ENCODE data around the gene TM9SF4.

TM9SF4 gene

GRCh38 chr20:32164984-32165735 is 55.6 kb downstream of the TM9SF4 start:
- no peak for ATAC-seq
- TF ChIP-seq ARNTL (CRISPR knock-in tag; IDR thresholded peaks at IDR 0.05; ENCODE audit: borderline replicate concordance, low read depth), result no peak
- no peak for TF ChIP-seq ZC3H10 (CRISPR knock-in tag; IDR thresholded peaks at IDR 0.05)
- TF ChIP-seq PATZ1 (CRISPR knock-in tag; IDR thresholded peaks at IDR 0.05; ENCODE audit: borderline replicate concordance), result no peak
- TF ChIP-seq ESRRG (CRISPR knock-in tag; IDR thresholded peaks at IDR 0.05), result no peak
- no peak for TF ChIP-seq OSR1 (CRISPR knock-in tag; IDR thresholded peaks at IDR 0.05)
- TF ChIP-seq, protein P1, sequence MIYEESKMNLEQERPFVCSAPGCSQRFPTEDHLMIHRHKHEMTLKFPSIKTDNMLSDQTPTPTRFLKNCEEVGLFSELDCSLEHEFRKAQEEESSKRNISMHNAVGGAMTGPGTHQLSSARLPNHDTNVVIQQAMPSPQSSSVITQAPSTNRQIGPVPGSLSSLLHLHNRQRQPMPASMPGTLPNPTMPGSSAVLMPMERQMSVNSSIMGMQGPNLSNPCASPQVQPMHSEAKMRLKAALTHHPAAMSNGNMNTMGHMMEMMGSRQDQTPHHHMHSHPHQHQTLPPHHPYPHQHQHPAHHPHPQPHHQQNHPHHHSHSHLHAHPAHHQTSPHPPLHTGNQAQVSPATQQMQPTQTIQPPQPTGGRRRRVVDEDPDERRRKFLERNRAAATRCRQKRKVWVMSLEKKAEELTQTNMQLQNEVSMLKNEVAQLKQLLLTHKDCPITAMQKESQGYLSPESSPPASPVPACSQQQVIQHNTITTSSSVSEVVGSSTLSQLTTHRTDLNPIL (CRISPR knock-in tag; IDR thresholded peaks at IDR 0.05; ENCODE audit: low read depth), result no peak
- no peak for TF ChIP-seq CSDC2 (CRISPR knock-in tag; IDR thresholded peaks at IDR 0.05)
- TF ChIP-seq SNAI2 (CRISPR knock-in tag; IDR thresholded peaks at IDR 0.05), result no peak
- no peak for TF ChIP-seq TOX (CRISPR knock-in tag; IDR thresholded peaks at IDR 0.05; ENCODE audit: borderline replicate concordance)
- TF ChIP-seq ZNF565 (CRISPR knock-in tag; conservative IDR thresholded peaks at IDR 0.05; ENCODE audit: low read depth), result no peak
- TF ChIP-seq TCF4 (CRISPR knock-in tag; IDR thresholded peaks at IDR 0.05; ENCODE audit: borderline replicate concordance), result no peak
- TF ChIP-seq RARB (CRISPR knock-in tag; IDR thresholded peaks at IDR 0.05), result no peak
- no peak for TF ChIP-seq ISL1 (CRISPR knock-in tag; IDR thresholded peaks at IDR 0.05)
- no peak for TF ChIP-seq GLIS3 (CRISPR knock-in tag; IDR thresholded peaks at IDR 0.05)
- TF ChIP-seq PPARA (CRISPR knock-in tag; IDR thresholded peaks at IDR 0.05; ENCODE audit: borderline replicate concordance), result no peak
- TF ChIP-seq ZFP30 (CRISPR knock-in tag; IDR thresholded peaks at IDR 0.05), result no peak
- no peak for TF ChIP-seq ZNF8 (CRISPR knock-in tag; IDR thresholded peaks at IDR 0.05)
- no peak for TF ChIP-seq ZFP3 (CRISPR knock-in tag; IDR thresholded peaks at IDR 0.05)
- no peak for TF ChIP-seq POU6F1 (CRISPR knock-in tag; IDR thresholded peaks at IDR 0.05; ENCODE audit: borderline replicate concordance, low read depth)

DNA sequence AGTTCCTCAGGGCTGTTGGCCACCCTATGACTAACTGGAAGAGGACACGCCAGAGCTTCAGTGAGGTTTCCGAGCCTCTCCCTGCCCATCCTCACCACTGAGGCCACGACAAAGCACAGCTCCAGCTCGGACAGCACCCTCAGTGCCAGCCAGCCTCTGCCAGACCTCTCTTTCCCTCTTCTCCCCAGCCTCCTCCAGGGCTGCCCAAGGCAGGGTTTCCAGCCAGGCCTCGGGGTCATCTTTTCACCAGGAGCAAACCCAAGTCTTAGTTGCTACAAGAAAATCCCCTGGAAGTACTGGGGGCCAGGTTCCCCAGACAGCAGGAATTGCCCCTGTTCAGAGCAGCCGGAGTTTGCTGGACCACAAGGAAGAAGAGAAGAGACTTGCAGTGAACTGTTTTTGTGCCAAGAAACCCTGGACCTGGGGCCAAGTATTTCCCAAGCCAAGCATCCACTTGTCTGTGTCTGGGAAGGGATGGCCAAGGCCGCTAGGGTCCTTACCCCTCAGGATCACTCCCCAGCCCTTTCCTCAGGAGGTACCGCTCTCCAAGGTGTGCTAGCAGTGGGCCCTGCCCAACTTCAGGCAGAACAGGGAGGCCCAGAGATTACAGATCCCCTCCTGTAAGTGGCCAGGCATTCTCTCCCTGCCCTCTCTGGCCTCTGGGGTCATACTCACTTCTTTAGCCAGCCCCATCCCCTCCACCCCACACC is 56.5 kb downstream of the TM9SF4 start:
- no peak for ATAC-seq
- TF ChIP-seq, protein P2, sequence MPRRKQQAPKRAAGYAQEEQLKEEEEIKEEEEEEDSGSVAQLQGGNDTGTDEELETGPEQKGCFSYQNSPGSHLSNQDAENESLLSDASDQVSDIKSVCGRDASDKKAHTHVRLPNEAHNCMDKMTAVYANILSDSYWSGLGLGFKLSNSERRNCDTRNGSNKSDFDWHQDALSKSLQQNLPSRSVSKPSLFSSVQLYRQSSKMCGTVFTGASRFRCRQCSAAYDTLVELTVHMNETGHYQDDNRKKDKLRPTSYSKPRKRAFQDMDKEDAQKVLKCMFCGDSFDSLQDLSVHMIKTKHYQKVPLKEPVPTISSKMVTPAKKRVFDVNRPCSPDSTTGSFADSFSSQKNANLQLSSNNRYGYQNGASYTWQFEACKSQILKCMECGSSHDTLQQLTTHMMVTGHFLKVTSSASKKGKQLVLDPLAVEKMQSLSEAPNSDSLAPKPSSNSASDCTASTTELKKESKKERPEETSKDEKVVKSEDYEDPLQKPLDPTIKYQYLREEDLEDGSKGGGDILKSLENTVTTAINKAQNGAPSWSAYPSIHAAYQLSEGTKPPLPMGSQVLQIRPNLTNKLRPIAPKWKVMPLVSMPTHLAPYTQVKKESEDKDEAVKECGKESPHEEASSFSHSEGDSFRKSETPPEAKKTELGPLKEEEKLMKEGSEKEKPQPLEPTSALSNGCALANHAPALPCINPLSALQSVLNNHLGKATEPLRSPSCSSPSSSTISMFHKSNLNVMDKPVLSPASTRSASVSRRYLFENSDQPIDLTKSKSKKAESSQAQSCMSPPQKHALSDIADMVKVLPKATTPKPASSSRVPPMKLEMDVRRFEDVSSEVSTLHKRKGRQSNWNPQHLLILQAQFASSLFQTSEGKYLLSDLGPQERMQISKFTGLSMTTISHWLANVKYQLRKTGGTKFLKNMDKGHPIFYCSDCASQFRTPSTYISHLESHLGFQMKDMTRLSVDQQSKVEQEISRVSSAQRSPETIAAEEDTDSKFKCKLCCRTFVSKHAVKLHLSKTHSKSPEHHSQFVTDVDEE (CRISPR knock-in tag; IDR thresholded peaks at IDR 0.05), result no peak
- no peak for TF ChIP-seq PPARA (CRISPR knock-in tag; IDR thresholded peaks at IDR 0.05; ENCODE audit: borderline replicate concordance)
- TF ChIP-seq ZNF8 (CRISPR knock-in tag; IDR thresholded peaks at IDR 0.05), result no peak
- no peak for TF ChIP-seq TCF4 (CRISPR knock-in tag; IDR thresholded peaks at IDR 0.05; ENCODE audit: borderline replicate concordance)
- TF ChIP-seq TOX (CRISPR knock-in tag; IDR thresholded peaks at IDR 0.05; ENCODE audit: borderline replicate concordance), result no peak
- no peak for TF ChIP-seq ZC3H10 (CRISPR knock-in tag; IDR thresholded peaks at IDR 0.05)
- TF ChIP-seq CSDC2 (CRISPR knock-in tag; IDR thresholded peaks at IDR 0.05), result no peak

DNA sequence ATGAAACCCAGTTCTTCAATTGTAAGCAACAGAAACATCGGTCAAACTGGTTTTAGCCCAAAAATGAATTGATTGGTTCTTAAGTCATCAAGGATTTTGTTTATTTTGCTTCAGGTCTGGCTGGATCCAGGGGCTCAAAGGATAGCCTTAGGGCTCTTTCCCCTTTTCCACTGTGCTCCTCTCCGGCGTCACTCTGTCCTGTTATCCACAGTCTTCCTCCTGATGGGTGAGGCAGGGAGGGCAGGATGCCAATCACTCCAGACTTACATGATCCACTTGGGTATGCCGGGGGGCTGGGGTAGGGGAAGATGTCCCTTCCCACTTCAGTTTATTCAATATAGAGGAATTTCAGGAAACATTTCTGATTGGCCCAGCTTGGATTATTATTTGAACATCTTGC is 58.0 kb downstream of the TM9SF4 start:
- TF ChIP-seq ZNF70 (CRISPR knock-in tag; IDR thresholded peaks at IDR 0.05), result no peak
- TF ChIP-seq RARB (CRISPR knock-in tag; IDR thresholded peaks at IDR 0.05), result no peak
- no peak for TF ChIP-seq PPARA (CRISPR knock-in tag; IDR thresholded peaks at IDR 0.05; ENCODE audit: borderline replicate concordance)
- TF ChIP-seq, protein P1 (CRISPR knock-in tag; IDR thresholded peaks at IDR 0.05; ENCODE audit: low read depth), result no peak
- TF ChIP-seq TCF4 (CRISPR knock-in tag; IDR thresholded peaks at IDR 0.05; ENCODE audit: borderline replicate concordance), result no peak
- TF ChIP-seq BACH2 (CRISPR knock-in tag; IDR thresholded peaks at IDR 0.05; ENCODE audit: borderline replicate concordance), result no peak
- no peak for TF ChIP-seq OSR1 (CRISPR knock-in tag; IDR thresholded peaks at IDR 0.05)
- no peak for ATAC-seq
